T-helper 2 cell (primary cell): Measurements from ENCODE around the gene RNF123.

Source experiments
- DNase-seq, 5 experiments: peaks; one replicate each; pipeline versions ENCODE4 v3.0.0 to v3.0.0-alpha.2; 2012 to 2022
- total RNA-seq, 2 donors: gene quantifications; one replicate each; lab custom pipeline; 2026; lab: John Stamatoyannopoulos, UW

Gene RNF123
- 32.7 to 39.7 reads per million in 2 donors for total RNA-seq

DNA sequence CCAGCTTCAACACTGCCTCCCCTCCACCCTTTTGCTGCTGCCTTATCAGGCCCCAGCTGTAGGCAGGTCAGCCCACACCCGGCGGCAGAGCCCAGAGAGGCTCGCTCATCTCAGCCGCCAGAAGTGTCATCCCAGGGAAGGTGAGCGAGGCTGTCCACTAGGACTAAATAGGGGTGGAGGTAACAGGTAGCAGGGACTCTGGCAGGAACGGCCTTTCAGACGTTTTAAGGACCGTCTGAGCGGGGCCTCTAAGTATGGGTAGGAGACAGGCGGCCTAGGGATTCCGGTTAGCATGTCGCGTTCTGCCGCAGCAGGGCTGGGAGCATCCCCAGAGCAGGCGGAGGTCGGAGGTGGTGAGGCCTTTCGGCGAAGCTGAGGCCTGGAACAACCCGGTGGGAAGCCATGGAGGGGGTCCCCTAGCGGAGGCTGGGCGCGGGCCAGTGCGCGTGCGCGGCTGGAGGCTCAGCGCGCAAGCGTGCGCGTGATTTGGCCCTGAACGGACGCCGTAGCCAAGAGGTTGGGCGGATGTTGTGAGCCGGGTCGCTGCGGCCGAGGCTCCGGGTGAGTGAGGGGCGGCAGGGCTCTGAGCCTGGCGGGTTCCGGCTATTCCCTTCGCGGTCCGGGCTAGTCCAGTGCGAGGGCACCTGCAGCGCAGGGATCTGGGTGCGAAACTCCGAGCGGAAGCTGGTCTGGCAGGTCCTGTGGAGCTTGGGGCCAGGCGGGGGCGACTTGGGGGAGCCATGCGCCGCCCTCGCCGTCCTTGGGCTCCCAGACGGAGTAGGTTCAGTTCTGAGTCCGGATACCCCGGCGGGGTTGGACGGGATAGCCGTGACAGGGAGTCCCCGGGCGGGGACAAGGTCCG, at the start of gene RNF123, which contains the start of gene MST1:
TSS of gene RNF123 (plus strand) at position 512 of the 862 bp plus-strand sequence. CDS start 1,609 bp downstream, outside the sequence.
TSS of gene MST1 (minus strand) at position 429 of the 862 bp plus-strand sequence. CDS start 783 bp downstream, outside the sequence.
- DNase-seq, result peak; percentile 87 to 94 (median 89)

- DNase-seq, result no peak
Observed at GRCh38 chr3:49641292-49641691, 48.1 kb upstream of the RNF123 start.

- no peak for DNase-seq
Observed at GRCh38 chr3:49641921-49642707, 47.2 kb upstream of the RNF123 start.

DNA sequence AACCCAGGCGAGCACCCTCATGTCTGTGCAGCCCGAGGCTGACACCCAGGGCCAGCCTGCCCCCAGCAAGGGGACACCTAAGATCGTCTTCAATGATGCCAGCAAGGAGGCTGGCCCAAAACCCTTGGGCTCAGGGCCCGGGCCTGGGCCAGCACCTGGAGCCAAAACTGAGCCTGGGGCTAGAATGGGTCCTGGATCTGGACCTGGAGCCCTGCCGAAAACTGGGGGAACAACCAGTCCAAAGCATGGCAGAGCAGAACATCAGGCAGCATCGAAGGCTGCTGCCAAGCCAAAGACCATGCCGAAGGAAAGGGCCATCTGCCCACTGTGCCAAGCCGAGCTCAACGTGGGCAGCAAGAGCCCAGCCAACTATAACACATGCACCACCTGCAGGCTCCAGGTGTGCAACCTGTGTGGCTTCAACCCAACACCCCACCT, 46.6 kb upstream of the RNF123 start:
- DNase-seq, result no peak

- DNase-seq, result no peak
Observed at GRCh38 chr3:49644684-49645083, 44.7 kb upstream of the RNF123 start.

GRCh38 chr3:49646236-49646635, 43.1 kb upstream of the RNF123 start:
- no peak for DNase-seq

GRCh38 chr3:49647741-49648140, 41.6 kb upstream of the RNF123 start:
- DNase-seq, result no peak

DNA sequence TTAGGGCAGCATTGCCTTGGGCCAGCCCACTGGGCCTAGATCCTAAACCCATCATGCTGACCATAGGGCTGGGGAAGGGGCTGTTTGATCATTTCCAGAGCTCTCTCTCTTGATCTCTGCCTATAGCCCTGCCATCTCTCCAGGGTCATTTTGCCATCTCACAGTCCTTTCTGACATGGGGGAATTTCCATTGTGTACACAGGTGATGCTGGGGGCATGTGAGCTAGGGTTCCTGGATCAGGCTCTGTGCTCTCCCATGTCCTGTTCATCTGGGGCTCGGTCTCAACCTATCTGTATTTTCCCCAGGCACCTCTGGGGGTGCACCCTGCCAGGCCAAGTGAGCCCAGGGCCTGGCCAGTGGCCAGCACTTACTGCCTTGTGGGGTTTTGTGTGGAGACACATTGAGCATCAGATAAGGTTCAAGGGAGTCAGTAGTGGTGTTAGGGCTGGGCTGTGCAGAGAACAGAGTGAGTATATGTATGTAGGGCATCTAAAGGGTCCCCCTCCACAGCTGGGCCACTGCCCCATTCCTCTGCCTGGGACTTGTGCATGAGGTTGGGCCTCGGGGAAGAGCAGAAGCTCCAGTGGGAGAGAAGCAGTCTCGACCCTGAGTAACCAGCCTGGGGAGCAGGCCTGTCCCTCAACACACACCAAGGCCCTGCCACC, 40.9 kb upstream of the RNF123 start:
- no peak for DNase-seq

- DNase-seq, result no peak
Observed at GRCh38 chr3:49649576-49649975, 39.8 kb upstream of the RNF123 start.

DNA sequence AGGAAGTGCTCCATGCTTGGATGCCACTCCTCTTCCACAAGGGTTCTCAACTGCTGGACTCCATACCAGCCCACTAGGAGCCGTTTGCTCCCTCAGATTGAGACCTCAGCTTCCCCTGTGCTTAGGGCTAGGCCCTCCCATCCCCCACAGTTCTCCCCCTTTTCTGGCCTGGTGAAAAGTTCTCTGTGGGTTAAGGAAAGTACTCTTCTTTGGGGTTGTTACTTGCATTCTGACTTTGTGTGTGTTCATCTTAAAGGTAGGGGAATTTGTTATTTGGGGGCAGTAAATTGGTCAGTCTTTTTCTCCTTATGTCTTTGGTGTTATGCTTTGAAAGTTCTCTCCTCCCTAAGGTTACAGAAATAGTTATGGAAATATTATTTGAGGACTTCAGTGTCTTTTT, 39.2 kb upstream of the RNF123 start:
- no peak for DNase-seq

DNA sequence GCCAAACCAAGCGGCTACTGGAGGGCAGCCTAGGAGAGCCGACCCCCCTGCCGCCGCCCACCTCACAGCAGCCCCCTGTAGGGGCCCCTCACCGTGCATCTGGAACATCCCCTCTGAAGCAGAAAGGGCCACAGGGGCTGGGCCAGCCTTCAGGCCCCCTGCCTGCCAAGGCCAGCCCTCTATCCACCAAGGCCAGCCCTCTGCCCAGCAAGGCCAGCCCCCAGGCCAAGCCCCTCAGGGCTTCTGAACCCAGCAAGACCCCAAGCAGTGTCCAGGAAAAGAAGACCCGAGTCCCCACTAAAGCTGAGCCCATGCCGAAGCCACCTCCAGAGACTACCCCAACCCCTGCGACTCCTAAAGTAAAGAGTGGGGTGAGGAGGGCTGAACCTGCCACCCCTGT, 38.7 kb upstream of the RNF123 start:
- no peak for DNase-seq

DNA sequence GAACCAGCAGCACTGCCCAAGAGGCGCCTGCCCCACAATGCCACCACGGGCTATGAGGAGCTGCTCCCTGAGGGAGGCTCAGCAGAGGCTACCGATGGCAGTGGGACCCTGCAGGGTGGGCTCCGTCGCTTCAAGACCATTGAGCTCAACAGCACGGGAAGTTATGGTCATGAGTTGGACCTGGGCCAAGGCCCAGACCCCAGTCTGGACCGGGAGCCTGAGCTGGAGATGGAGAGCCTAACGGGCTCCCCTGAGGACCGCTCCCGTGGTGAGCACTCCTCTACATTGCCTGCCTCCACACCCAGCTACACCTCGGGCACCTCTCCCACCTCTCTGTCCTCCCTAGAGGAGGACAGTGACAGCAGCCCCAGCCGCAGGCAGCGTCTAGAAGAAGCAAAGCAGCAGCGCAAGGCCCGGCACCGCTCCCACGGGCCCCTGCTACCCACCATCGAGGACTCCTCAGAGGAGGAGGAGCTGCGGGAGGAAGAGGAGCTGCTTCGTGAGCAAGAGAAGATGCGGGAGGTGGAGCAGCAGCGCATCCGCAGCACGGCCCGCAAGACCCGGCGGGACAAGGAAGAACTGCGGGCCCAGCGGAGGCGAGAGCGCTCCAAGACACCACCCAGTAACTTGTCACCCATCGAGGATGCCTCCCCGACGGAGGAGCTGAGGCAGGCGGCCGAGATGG, 37.0 kb upstream of the RNF123 start:
- no peak for DNase-seq

GRCh38 chr3:49652903-49653415, 36.4 kb upstream of the RNF123 start:
- no peak for DNase-seq

DNA sequence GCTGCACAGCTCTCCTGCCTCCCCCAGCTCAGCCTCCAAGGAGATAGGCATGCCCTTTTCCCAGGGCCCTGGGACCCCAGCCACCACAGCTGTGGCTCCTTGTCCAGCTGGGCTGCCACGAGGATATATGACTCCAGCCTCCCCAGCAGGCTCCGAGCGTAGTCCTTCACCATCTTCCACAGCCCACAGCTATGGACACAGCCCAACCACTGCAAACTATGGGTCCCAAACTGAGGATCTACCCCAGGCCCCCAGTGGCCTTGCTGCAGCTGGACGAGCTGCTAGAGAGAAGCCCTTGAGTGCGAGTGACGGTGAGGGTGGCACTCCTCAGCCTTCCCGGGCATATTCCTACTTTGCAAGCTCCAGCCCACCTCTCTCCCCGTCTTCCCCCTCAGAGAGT, 35.7 kb upstream of the RNF123 start:
- DNase-seq, result no peak

DNA sequence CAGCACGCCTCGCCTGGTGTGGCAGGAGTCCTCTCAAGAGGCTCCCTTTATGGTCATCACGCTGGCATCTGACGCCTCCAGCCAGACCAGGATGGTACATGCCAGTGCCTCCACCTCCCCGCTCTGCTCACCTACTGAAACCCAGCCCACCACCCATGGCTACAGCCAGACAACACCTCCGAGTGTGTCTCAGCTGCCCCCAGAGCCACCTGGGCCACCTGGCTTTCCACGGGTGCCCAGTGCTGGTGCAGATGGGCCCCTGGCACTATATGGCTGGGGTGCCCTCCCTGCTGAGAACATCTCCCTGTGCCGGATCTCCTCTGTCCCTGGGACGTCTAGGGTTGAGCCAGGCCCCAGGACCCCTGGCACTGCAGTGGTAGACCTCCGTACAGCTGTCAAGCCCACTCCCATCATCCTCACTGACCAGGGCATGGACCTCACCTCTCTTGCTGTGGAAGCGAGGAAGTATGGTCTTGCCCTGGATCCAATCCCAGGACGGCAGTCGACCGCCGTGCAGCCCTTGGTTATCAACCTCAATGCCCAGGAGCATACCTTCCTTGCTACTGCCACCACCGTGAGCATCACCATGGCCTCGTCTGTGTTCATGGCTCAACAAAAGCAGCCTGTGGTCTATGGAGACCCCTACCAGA, 35.1 kb upstream of the RNF123 start:
- no peak for DNase-seq

- DNase-seq, result no peak
Observed at GRCh38 chr3:49654955-49655556, 34.3 kb upstream of the RNF123 start.

GRCh38 chr3:49655731-49656285, 33.5 kb upstream of the RNF123 start:
- DNase-seq, result no peak

DNA sequence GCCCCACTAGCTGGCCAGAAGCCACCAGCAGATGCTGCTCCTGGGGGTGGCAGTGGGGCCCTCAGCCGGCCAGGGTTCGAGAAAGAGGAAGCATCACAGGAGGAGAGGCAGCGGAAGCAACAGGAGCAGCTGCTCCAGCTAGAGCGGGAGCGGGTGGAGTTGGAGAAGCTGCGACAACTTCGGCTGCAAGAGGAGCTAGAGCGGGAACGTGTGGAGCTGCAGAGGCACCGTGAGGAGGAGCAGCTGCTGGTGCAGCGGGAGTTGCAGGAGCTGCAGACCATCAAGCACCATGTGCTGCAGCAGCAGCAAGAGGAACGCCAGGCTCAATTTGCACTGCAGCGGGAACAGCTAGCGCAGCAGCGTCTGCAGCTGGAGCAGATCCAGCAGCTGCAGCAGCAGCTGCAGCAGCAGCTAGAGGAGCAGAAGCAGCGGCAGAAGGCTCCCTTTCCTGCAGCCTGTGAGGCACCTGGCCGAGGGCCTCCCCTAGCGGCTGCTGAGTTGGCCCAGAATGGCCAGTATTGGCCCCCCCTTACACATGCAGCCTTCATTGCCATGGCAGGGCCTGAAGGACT, 32.7 kb upstream of the RNF123 start:
- DNase-seq, result no peak

DNA sequence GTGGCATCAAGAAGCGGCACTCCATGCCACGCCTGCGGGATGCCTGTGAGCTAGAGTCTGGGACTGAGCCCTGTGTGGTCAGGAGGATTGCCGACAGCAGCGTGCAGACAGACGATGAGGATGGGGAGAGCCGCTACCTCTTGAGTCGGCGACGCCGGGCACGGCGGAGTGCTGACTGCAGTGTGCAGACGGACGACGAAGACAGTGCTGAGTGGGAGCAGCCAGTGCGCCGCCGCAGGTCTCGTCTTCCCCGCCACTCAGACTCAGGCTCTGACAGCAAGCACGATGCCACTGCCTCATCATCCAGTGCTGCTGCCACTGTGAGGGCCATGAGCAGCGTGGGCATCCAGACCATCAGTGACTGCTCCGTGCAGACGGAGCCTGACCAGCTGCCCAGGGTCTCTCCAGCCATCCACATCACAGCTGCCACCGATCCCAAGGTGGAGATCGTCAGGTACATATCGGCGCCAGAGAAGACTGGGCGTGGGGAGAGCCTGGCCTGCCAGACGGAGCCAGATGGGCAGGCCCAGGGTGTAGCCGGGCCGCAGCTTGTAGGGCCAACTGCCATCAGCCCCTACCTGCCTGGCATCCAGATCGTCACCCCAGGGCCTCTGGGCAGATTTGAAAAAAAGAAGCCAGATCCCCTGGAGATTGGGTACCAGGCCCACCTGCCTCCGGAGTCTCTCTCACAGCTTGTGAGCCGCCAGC, 32.0 kb upstream of the RNF123 start:
- no peak for DNase-seq

GRCh38 chr3:49658711-49659110, 30.6 kb upstream of the RNF123 start:
- no peak for DNase-seq
